Stimulated activated CD8-positive, alpha-beta memory T cell treated with anti-CD3 and anti-CD28 coated beads, Interleukin-15, amount 100 ng/mL, for 24 hours (primary cell): ENCODE results near the gene RPS27.
A peak's percentile ranks its signal among the peaks of the same experiment; 100 is the strongest.
"Not testable (repeated sequence)": the region's sequence is repeated elsewhere in the genome, so short reads cannot be mapped to it uniquely, and the experiment has no call there.

ENCODE experiments used
- DNase-seq: peaks from one replicate; pipeline ENCODE4 v3.0.0-alpha.2; 2020; ENCODE audit warnings: low read depth

The RPS27 gene

GRCh38 chr1:153961421-153961820 lies 29.1 kb upstream of the RPS27 start:
- DNase-seq: no peak

GRCh38 chr1:153962088-153963029 lies 28.2 kb upstream of the RPS27 start:
- no peak for DNase-seq

DNA sequence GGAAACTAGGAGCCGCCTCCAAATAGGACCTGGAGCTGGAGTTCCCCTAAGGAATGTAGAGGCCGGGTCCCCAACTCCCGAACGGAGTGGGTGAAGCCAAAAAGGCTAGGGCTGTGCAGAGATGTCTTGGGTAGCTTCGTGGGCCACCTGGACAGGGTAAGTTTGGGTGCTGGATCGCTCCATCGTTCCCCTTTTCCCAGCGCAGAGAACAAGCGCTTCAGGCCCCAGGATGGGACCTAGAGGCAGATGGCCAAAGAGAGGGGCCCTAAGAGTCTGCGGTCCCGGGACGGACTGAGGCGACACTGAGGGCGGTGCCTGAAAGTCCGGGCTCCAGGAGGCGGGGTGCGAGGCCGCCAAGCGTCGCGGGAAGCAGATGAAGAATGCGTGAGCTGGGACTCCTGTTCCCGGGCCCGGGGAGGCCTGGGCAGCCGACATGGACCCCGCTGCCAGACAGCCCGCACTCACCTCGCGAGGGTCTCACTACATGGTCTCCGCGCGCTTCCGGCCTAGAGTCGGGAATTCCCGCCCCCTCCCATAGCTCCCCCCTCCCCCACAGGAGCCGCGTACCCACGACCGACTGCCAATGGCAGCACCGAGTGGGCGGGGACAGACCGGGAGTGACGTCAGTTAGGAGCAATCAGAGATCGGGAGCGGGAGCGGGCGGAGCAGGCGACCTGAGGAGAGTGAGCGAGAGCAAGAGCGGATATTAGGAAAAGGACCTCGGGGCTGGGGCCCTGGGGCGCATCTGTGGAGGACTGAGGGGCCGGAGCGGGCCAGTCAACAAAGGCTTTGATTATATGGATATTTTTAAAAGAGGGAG lies 27.3 kb upstream of the RPS27 start, which contains the start of gene SLC39A1:
Gene SLC39A1 (minus strand): TSS at position 508 of the 820 bp plus-strand sequence. CDS start 822 bp downstream, outside the sequence.
- peak; percentile 81 for DNase-seq

DNA sequence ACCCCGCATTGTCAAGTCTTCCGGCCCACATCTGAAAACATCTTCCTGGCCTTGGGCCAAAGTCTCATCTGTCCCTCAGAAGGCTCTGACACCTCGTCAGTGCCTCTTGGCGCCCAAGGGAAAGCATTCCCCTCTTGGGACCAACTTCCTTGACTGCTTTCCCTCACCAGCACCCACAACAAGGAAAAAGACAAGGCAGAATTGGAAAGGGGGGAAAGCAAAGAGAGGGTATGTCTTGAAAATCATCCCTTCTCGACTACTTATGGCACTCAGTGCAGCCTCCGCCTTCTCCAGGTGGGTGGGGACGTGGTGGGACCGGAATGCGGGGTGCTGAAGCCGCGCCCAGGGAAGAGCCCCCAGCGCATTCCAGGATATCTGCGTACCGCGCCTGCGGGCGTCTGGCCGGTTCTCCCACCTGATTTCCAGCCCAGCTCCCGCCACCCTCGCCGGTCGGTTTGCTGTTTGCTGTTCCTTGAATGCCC lies 26.7 kb upstream of the RPS27 start:
- no peak for DNase-seq

GRCh38 chr1:153967107-153967999 lies 23.2 kb upstream of the RPS27 start, which contains the start of gene CREB3L4:
Gene CREB3L4, plus strand, starts transcription at chr1:153967902. Its CDS starts 624 bp downstream, at chr1:153968526.
- DNase-seq: peak; percentile 42

DNA sequence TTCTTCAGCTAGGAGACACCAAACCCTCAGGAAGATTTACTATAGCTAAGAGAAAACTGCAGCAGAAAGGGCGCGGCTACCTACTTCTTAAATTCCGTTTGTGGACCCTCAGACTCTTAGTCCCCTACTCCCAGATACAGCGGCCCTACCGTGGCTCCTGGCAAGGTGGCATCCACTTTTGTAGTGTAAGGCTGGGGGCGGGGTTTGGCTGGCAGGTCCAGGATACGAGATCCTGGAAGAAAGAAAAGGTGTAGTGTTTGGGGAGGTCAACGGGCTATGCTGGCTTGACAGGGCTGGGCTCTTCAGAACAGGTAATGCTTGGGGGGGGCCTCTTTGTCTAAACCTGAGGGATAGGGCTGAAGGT lies 22.6 kb upstream of the RPS27 start:
- no peak for DNase-seq

DNA sequence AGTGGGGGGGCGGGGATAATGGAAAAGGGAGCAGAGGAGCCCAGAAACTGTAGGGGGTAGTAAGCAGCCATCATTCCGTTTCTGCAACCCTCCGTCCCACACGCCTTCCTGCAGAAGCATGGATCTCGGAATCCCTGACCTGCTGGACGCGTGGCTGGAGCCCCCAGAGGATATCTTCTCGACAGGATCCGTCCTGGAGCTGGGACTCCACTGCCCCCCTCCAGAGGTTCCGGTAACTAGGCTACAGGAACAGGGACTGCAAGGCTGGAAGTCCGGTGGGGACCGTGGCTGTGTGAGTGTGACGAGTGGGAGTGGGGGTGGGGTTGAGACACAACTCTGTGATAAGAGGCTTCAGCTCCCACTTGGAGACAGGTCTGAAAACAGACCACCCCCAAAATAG lies 22.2 kb upstream of the RPS27 start:
- DNase-seq: no peak

DNA sequence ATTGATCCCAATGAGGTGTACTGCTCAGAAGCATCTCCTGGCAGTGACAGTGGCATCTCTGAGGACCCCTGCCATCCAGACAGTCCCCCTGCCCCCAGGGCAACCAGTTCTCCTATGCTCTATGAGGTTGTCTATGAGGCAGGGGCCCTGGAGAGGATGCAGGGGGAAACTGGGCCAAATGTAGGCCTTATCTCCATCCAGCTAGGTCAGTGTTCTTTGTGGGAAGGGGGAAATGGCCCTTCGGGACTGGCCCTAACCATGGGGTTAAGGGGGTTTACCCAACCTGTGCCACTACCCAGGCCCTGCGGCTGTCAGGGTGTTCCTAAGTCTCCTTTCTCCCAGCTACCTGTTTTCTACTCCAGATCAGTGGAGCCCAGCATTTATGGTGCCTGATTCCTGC lies 21.6 kb upstream of the RPS27 start:
- no peak for DNase-seq

GRCh38 chr1:153970346-153970745 lies 20.2 kb upstream of the RPS27 start:
- DNase-seq: no peak

DNA sequence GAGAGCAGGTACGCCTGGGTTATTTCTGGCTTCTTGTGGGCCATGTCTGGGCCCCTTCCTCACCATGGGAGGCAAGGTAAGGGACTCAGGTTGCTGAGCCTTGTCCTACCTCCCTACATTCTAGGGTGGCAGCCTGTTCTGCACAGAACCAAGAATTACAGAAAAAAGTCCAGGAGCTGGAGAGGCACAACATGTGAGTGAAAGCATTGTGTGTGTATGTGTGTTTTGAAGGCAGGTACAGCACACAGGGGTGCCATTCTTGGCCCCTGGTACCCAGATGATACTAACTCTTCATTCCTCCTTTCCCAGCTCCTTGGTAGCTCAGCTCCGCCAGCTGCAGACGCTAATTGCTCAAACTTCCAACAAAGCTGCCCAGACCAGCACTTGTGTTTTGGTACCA lies 17.5 kb upstream of the RPS27 start:
- no peak for DNase-seq

GRCh38 chr1:153973525-153973924 lies 17.0 kb upstream of the RPS27 start:
- no peak for DNase-seq

- no peak for DNase-seq
Measured at GRCh38 chr1:153976819-153977249, 13.7 kb upstream of the RPS27 start.

DNA sequence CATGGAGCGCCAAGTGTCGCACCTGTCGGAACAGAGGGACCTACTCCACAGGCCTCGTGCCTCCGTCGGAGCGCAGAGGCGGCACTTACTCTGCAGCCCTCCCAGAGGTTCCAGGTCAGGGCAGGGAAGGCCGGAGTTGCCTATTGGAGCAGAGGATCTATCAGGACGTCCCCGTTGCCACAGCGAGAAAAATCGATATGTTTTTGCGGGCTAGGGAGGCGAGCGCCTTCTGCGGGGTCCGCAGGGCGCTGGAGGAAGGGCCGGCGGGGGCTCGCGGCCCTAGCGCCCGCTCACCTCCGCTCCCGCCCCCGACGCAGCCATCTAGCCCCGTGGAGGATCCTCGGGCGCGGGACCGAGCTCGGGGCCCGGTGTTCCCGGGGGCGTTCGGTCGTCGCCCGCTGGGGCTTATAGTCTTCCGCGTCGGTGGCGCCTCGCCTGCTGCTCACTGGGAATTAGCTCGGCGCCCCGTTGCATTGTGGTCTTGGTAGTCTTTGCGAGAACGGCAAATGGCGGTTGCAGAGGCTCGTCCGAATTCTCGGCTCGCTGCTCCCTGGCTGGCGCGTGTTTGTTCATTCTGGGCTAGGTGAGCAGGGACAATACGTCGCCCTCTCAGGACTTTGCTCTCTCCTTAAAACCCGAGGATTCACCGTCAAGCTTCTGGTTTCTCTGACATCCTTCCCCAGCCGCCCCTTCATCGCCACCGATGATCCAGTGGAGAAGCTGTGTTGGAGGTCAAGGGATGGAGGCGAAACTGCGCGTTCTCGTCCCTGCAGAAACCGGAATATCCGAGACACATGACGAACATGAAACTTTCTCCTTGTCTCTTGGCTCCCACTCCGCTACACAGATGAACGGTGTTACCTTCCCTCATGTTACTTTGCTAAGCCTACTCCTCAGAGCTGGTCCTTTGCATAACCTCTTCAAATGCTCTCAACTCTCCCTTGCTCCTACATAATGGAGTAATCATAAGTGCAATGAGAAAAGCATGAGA lies 13.0 kb upstream of the RPS27 start, which contains the start of gene JTB:
Gene JTB (minus strand): TSS at position 425 of the 991 bp plus-strand sequence. CDS start 422 bp downstream, at position 3.
- DNase-seq: no peak

DNA sequence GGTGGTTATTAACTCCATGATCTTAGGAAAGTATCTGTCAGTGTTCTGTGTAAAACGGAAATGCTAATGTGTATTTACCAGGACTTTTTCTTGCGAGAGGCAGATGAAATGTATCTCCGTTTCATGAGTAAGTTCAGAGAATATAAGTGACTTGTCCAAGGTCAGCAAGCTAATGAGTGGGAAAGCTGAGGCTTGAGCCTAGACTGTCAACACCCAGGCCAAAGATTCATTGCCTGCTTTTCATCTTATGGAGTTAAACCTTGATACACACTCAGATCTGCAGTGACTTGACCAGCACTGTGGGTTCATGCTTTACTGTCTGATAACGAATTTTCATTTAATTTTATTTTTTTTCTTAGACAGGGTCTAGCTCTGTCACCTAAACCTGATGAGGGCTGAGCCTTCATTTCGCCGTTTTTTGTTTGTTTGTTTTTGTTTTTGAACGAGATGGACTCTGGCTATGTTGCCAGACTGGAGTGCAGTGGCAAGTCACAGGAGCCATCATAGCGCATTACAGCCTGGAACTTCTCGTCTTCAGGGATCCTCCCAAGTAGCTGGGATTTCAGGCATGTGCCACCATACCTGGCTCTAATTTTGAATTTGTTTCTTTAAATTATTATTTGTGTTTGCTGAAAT lies 12.2 kb upstream of the RPS27 start:
- DNase-seq: no peak

DNA sequence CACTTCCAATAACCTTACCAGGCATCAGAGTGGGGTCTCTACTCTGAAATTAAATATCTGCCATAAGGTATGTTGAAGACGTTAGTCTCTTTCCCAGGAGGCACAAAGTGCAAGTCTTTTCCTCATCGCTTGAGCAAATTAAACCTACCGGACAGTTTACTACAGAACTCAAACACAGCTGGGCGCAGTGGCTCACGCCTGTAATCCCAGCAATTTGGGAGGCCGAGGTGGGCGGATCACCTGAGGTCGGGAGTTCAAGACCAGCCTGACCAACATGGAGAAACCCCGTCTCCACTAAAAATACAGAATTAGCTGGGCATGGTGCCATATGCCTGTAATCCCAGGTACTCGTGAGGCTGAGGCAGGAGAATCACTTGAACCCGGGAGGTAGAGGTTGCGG lies 11.5 kb upstream of the RPS27 start:
- DNase-seq: not testable (repeated sequence)

GRCh38 chr1:153981735-153982134 lies 8.8 kb upstream of the RPS27 start:
- DNase-seq: not testable (repeated sequence)

DNA sequence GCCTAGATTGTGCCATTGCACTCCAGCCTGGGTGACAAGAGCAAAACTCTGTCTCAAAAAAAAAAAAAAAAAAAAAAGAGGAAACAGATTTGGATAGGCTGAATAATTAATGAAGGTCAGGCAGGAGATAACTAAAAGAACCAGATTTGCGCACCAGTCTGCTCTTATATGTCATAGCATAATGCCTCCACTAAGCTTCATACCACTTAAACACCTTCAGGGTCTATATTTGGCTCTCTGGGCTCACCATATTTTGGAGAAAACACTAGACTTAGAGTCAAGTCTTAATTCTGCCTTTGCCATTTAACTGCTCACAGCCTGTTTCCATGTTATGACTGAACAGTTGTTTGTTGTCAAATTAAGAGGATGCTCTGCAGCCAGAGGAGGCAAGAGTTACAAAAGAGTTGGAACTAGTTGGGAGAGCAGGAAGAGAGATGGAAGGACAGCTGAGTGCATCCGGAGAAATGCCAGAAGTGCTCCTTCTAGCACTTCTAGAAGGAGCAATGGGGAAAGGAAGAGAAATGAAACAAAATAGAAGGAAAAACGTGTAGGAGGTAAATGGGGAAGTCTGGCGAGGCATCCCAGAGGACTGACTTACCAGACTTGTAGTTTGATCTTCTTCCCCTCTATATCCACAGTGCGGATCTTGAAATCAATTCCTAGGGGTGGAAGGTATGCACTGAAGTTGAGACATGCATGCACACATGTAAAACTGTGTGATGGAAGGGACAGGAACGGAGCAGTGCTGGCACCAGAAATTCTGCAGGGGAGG lies 6.3 kb upstream of the RPS27 start:
- no peak for DNase-seq

- DNase-seq: no peak
Measured at GRCh38 chr1:153985341-153985912, 5.1 kb upstream of the RPS27 start.
